Activated T-cell treated with anti-CD3 and anti-CD28 coated beads for 24 hours (primary cell): ENCODE data around the gene MDM2.

ENCODE experiments used
- DNase-seq: peaks from one replicate; pipeline ENCODE4 v3.0.0-alpha.2; 2020; ENCODE audit warnings: low read depth

MDM2 gene

DNA sequence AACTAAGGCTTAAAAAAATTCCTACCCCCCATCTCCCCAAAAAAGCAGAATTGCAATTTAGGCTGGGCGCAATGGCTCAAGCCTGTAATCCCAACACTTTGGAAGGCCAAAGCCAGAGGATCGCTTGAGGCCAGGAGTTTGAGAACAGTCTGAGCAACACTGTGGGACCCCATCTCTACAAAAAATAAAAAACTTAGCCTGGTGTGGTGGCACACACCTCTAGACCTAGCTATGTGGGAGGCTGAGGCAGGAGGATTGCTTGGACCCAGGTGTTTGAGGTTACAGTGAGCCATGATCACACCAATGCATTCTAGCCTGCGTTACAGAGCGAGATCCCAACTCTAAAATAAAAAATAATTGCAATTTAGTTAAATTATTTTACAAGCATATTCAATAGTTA lies 70.9 kb downstream of the MDM2 start:
- DNase-seq, result no peak

DNA sequence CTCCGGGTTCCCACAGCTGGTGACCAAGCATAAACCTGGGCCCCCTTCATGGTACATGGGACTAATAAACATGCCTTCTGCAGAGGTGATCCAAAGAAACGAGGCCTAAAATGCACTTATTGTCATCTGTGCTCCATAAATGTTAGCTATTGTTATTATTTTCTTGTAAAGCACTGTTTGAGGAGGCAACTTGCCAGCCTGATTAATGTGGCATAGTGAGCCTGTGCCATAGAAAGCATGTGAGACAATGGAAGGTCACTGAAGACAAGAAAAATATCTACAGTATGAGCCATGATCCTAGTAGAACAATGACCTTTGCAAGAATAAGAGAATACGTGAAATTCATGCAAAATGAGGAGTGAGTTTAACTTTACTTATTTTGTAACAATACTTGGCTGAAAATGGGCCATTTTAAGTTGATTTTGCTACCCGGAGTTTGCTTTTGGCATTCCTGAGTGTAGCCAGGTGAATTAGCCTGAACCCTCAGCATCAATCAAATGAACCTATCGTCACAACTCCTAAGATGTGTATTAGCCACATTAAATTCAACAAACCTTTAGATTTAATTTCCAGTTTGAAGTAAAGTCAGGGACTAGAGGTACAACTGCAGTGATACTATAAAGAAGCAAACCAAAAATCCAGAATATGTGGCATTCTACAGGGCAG lies 72.8 kb downstream of the MDM2 start:
- no peak for DNase-seq

DNA sequence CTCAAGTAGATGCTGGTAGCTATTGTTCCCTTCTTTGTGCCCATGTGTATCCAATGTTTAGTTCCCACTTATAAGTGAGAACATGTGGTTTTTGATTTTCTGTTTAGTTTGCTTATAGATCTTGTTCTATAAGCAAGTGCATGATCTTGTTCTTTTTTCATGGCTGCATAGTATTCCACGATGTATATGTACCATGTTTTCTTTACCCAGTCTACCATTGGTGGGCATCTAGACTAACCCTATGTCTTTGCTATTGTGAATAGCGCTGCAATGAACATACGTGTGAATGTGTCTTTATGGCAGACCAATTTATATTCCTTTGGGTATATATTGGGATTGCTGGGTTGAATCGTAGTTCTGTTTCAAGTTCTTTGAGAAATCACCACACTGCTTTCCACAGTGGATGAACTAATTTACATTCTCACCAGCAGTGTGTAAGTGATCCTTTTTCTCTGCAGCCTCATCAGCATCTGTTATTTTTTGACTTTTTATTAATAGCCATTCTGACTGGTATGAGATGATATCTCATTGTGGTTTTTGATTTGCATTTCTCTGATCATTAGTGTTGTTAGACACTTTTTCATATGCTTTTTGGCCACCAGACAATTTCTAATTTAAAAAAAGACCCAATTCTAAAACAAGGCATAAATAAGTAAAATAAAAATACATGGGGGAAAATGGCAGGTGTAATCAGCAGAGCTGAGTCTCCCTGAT lies 74.4 kb downstream of the MDM2 start:
- no peak for DNase-seq

DNA sequence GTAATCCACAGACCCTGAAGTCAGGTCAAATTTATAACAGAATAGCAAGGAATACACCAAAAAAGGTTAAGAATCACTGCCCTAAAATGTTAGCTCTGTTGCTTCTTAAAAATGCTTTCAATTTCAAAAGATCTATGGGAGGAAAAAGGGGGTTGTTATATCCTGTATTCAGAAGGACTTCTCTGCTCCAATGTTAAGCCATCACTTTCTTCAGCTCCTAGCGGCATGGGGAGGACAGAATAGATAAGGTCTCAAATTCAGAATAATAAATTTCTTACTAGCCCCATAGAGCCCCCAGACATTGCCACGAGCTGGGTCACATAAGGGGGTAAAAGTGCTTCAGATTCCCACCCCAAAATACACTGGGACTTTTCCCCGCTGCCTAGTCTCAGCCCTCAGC lies 75.2 kb downstream of the MDM2 start:
- no peak for DNase-seq

DNA sequence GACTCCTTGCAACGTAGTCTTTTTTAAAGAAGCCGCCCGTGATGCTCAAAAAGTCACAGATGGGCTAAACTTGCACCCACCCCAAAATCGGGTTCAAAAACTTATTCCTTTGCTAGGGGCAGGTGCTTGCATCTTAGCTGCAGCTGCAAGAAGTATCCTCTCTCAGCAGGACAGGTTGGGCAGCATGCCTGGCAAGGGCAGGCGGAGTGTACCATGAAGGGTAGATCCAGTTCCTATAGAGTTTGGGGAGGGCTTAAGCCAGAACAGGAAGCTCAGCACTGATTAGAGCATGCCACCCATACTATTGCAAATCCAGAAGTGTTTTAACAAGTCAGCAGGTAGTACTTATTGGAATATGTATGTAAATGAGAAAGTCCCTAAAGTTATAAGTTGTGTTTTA lies 76.3 kb downstream of the MDM2 start:
- DNase-seq, result no peak

DNA sequence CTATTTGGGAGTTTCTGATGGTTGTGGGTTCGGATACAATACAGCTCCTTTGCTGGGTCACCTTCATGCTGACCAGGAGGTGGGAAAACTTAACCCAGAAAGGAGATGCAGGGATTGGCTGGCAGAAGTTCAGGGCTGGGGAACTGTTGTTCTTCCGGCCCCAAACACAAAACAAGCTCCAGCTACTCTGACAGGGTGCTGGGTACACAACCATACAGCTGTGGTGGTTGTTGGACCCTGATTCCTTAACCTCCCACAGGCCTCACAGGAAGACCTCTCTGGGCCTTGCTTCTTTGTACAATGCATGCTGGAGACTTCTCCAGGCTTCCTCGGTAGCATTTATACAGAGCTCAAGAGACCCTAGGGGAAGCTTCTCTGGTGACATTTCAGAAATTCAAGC lies 77.4 kb downstream of the MDM2 start:
- DNase-seq, result no peak

DNA sequence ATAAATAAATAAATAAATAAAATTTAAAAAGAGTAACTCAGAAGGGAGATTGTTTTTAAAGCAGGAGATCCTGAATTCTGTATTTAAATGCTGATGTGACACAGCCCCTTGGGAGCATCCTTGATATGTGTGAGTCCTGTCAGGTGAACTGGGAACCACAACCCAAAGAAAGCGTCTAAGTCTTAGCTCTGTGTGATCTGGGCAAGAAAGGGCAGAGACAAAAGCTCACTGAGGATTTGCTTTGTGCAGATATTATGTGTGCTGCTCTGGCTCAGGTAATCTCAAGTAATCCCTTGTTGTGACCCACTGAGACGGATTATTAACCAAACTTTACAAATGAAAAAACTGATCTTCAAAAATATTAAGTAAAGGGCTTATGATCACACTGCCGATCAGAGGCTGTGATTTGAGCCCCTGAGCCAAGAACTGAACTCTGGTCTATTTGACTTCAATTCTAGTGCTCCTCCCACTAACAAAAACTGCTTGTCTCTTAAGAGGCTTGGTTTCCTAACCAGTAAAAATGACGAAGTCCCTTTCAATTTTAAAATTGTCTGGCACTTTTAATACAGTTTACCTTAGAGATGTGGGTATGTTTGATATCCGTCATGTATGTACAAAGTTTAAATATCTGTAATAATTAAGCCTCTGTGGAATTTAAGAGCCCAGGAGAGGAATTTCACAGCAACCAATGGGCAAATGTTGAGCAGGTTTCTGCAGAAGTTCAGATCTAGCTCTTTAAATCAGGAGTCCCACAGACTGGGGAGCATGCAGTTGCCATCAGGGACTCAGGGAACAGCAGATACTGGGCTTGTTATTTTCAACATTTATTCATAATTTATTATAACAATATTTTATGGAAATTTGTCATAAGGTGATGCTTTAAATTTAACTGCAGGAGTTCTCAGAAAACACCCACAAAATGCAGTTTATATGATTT lies 78.9 kb downstream of the MDM2 start:
- DNase-seq, result no peak

DNA sequence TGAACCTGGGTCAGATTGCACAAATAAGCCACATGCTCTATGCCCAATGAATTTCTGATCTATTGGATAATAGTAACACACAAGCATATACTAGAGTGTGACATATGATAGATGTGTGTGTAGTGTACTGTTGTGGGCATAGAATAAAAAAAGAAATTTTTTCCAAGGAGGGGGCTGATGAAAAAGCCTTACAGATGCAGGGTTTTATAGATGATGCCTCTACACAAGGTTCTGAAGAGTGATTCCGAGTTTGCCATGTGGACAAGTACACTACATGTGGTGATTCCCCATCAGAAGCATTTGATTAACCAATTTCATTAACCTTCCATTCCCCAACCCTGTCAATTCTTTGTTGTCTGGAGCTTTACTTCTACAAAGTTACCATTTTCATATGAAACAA lies 79.7 kb downstream of the MDM2 start:
- no peak for DNase-seq

DNA sequence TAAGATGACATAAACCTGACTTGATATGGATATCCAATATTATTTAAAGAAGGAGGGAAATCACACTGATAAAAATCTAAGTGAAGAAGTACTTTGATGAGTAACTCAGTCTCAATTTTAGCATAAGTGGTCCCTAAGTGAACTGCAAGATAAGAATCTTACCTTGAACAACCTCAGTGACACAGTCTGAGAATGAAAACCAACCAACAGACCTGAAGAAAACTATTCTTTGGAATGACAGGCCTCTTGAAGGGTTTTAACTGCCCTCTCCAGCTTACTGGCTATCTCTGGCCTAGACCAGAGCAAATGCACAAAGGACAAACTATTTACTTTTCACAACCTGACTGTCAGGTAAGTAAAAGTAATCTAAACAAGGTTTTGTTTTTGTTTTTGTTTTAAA lies 80.3 kb downstream of the MDM2 start:
- no peak for DNase-seq

DNA sequence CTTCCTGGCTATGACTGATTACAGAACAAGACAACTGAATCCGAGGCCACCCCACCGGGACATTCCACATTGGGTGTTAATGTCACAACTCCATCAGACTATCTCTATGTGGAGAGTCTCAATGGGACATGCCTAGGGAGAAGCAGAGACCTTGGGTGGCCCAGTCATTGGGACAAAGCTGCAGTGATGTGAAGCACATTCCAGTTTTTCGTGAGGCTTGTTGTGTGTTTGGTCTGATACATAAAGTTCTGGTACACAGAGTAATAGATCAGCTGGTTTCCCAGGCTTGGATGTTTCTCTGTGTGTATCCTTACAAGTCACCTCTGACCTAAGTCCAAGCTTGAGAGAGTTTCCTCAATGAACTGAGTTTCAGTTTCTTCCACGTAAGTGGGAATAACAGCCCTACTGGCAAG lies 82.7 kb downstream of the MDM2 start:
- no peak for DNase-seq

DNA sequence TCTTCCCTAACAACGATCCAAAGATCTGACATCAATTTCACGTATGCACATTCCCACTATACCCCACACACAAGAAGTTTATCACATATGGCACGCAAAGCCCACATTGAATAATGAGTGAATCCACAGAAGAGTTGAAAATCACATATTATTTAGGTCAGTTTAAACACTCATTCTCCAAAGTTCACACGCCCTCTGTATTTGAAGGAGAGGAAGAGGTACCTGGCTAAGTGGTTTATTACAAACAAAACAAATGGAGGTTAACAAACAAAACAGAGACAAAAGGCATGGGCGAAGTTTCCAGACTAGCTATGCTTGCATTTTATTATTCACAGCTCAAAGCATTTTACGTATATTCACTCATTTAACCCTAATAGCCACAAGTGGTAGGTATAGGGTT lies 83.2 kb downstream of the MDM2 start:
- no peak for DNase-seq

DNA sequence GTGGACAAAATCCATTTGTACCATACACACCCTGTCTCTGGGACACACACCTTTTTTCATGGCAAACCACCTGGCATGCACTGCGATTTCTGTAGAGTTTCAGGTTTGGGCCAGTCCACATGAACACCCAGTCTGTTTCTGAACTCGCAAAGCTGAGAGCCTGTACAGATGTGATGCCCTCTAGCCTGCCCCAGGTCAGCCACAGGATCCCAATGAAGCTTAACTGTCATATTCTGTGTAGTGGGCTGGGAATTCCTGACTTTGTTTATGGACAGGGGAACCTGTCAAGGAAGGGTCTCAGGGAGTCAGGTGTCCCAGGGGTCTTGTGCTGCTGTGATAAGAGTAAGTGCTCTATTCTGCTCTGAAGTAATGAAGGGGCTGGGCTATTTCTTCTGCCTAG lies 85.2 kb downstream of the MDM2 start:
- DNase-seq, result no peak

DNA sequence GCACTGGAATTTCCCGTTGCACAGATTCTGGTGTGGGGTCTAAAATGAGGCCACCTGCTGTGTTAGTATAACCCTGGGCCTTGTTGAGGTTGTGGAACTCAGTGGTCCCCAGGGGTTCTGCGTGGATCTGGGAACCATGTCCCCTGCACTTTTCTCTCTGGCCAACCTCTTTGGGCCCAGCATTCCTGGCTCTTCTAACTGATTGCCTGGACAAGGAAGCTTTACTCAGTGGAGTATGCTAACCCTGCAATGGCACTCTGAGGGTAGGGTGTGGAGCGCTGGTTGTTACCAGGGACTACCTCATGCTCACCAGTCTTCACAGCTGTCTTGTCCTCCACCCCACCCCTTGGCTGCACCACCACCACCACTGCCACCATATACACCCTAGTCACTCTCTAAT lies 85.8 kb downstream of the MDM2 start:
- no peak for DNase-seq

DNA sequence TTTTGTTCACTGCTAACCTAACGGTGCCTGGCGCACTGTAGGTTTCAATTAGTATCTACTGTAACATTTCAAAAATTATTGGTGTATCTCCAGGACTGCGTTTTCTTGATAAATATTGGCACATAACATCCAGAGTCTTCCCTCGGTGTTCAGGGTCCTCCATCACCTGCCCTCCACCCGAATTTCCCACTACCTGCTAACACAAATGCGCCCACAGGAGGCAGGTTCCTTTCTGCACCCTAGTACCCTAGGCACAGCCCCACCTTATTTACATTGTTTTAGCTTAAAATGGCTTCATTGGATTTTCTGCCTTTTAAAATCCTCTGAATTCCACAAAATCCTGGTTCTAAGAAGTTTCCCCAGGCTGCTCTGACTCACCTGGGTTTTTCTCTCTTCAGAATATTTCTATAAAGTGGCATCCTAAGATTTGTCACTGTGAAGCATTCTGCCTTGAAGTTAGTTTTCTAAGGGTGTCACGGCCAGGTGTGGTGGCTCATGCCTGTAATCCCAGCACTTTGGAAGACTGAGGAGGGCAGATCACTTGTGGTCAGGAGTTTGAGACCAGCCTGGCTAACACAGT lies 86.4 kb downstream of the MDM2 start:
- no peak for DNase-seq

DNA sequence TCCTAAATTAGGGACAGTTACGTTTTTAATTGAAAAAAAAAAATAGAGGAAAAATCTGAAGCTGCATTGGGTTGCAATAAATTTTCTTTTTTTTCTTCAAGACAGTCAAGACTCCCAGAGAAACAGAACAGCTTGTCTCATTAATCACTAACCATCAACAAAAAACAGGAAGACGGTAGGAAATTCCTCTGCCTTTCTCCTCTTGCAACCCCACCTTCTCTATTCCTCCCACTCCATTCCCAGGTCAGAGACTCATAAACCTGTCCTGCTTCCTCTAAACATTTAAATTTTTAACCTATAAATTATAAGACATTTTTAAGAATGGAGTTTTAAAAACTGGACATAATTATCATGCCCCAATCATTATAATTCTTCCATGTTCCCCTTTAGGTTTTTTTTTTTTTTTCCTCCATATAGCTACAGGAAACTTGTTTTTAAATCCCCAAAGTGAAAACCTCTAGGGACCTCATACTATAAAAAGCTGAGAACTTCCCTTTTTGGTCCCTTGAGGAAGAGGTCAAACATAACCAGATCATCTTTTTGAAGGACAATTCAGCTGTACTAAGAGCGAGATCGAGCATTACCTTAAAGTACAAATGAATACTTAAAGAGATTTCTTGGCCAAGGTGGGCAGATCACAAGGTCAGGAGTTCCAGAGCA lies 89.0 kb downstream of the MDM2 start:
- no peak for DNase-seq

DNA sequence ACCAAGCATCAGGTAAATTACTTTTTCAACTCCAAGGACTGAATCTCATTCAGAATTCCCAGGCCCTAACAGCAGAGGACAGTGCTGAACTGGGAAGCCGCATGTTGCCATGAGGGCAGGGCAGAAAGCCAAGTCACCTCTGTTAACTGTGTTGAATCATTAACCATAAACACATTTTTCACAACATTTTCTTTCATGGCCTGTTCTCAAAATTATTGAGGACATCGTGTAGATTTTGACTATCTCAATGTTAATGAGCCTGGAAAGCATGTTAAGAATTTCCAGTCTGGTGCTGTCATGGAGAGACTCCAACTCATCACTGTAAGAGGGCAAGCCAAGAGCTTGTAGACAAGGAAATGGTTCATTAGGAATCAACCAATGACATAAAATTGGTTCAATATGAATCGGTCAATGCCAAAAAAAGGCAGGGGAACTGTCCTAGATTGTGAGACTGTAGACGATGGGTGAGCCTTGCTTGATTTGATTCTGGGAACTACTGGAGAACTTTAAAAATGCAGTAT lies 91.3 kb downstream of the MDM2 start:
- DNase-seq, result no peak

DNA sequence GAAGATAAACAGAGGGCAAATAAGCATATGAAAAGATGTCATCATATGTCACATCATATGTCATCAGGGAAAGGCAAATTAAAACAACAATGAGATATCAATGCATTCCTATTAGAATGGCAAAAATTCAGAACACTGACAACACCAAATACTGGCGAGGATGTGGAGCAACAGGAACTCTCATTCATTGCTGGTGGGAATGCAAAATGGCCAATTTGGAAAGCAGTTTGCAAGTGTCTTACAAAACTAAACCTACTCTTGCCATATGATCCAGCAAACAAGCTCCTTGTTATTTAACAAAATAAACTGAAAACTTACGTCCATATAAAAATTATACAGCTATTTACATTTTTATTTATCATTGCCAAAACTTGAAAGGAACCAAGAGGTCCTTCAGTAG lies 92.3 kb downstream of the MDM2 start:
- no peak for DNase-seq
